HepG2 (cell line): ENCODE results near the gene HSPA1B. TPM values are rescaled to one million over a fixed set of nuclear protein-coding genes. Genes with fewer than 3 reads are reported as not detected.
A peak's percentile ranks its signal among the peaks of the same experiment; 100 is the strongest.

Experiments
- ATAC-seq: fragments of 200-7000 bp; cut with Tn5 transposase; 3 replicates; pipeline ENCODE4 v1.9.1; 2020; ENCODE audit warnings: mild to moderate bottlenecking, moderate library complexity
- BruUV-seq: library from RNA; stranded (reverse); fragments of 400-500 nt; replicated peaks from 2 replicates; lab custom pipeline; 2021; lab: Mats Ljungman, UMichigan
- CTCF ChIA-PET: fragments of 300-600 bp; formaldehyde crosslinking; extraction: SDS; loops from one replicate; lab custom pipeline; 2021; ENCODE audit warnings: low total read pairs, inconsistent platforms, low intra/inter-chr PET ratio; lab: Yijun Ruan, JAX
- POLR2A ChIA-PET: fragments of 350-600 bp; sonication (Branson Sonifier 250); formaldehyde crosslinking; loops from one replicate; lab custom pipeline; 2020; ENCODE audit warnings: antibody characterized with exemption, inconsistent platforms; lab: Yijun Ruan, JAX
- DNase-seq: peaks from one replicate; pipeline ENCODE4 v3.0.0-alpha.2; 2015; ENCODE audit warnings: low spot score
- FAIRE-seq: peaks from 3 replicates; lab custom pipeline; 2011; peaks lifted over from hg19 to GRCh38; lab: Jason Lieb, UNC
- H2AFZ ChIP-seq: one replicate; pipeline ENCODE4 v1.6.1; 2011; ENCODE audit warnings: low read length, inconsistent platforms
- H3K27ac ChIP-seq: fragments of 300-600 bp; 3 replicates; pipeline ENCODE4 v1.8.0; 2011; ENCODE audit warnings: mixed run types, mild to moderate bottlenecking, mixed read lengths, low read length, inconsistent platforms; ENCODE audit not compliant: insufficient read depth; ENCODE audit errors: extremely low read length
- H3K27me3 ChIP-seq, 2 experiments: fragments of 200-600 bp in 1 of 2; 2 replicates in 1 of 2; 3 replicates in 1 of 2; pipeline versions ENCODE4 v1.6.0 to v1.8.0; 2011; ENCODE audit warnings: low read length in 2 of 2, mild to moderate bottlenecking in 2 of 2, moderate library complexity in 2 of 2, inconsistent platforms in 1 of 2; ENCODE audit not compliant: insufficient read depth in 2 of 2, control insufficient read depth in 1 of 2
- H3K36me3 ChIP-seq, 2 experiments: fragments of 200-600 bp in 1 of 2; replicated peaks in 1 of 2; 2 replicates in 1 of 2; 3 replicates in 1 of 2; pipeline versions ENCODE4 v1.5.1 to v1.8.0; 2011; ENCODE audit warnings: low read length in 2 of 2, inconsistent platforms in 1 of 2; ENCODE audit not compliant: insufficient read depth in 2 of 2, control insufficient read depth in 1 of 2
- H3K4me1 ChIP-seq: 2 replicates; pipeline ENCODE4 v1.5.1; 2012; ENCODE audit warnings: low read length, inconsistent platforms; ENCODE audit not compliant: insufficient read depth
- H3K4me2 ChIP-seq: 2 replicates; pipeline ENCODE4 v1.6.0; 2011; ENCODE audit warnings: low read depth, low read length, inconsistent platforms
- H3K4me3 ChIP-seq, 3 experiments: fragments of 200-600 bp in 1 of 3; sonication (generic), shearing (Covaris generic) in 1 of 3; replicated peaks in 1 of 3; 2 replicates each; pipeline ENCODE4 v1.5.1; 2011 to 2016; ENCODE audit warnings: low read length in 3 of 3, inconsistent platforms in 2 of 3, low read depth in 2 of 3, mild to moderate bottlenecking in 2 of 3, control low read depth in 1 of 3, mixed read lengths in 1 of 3; ENCODE audit not compliant: insufficient read depth in 1 of 3
- H3K79me2 ChIP-seq: one replicate; pipeline ENCODE4 v1.6.1; 2011; ENCODE audit warnings: low read length, inconsistent platforms; ENCODE audit not compliant: insufficient read depth
- H3K9ac ChIP-seq: 2 replicates; pipeline ENCODE4 v1.6.0; 2011; ENCODE audit warnings: mild to moderate bottlenecking, low read depth, low read length, inconsistent platforms; ENCODE audit not compliant: insufficient read depth
- H3K9me3 ChIP-seq: 2 replicates; pipeline ENCODE4 v1.5.1; 2012; ENCODE audit warnings: mild to moderate bottlenecking, low read length
- H4K20me1 ChIP-seq: 2 replicates; pipeline ENCODE4 v1.6.0; 2011; ENCODE audit warnings: inconsistent platforms, mild to moderate bottlenecking, low read length, moderate library complexity; ENCODE audit not compliant: insufficient read depth
- ATF6 ChIP-seq: sonication (generic); formaldehyde crosslinking; conservative IDR thresholded peaks from 2 replicates; pipeline ENCODE4 v1.4.0; 2020; ENCODE audit warnings: missing genetic modification reagents
- HMG20B ChIP-seq: conservative IDR thresholded peaks from 2 replicates; pipeline ENCODE4 v1.6.1; 2016; ENCODE audit warnings: missing genetic modification reagents, missing compliant biosample characterization
- HOXA7 ChIP-seq: sonication (generic); formaldehyde crosslinking; IDR thresholded peaks from 2 replicates; pipeline ENCODE4 v1.8.1; 2022; ENCODE audit warnings: mild to moderate bottlenecking, missing genetic modification reagents, moderate library complexity
- KDM3A ChIP-seq: IDR thresholded peaks from 2 replicates; pipeline ENCODE4 v1.6.1; 2018; ENCODE audit warnings: low read depth, missing compliant biosample characterization
- LRRFIP1 ChIP-seq: sonication (generic); formaldehyde crosslinking; conservative IDR thresholded peaks from 2 replicates; pipeline ENCODE4 v1.4.0; 2020; ENCODE audit warnings: missing genetic modification reagents
- MIER3 ChIP-seq: IDR thresholded peaks from 2 replicates; pipeline ENCODE4 v1.6.1; 2016; ENCODE audit warnings: missing compliant biosample characterization, borderline replicate concordance
- NFKBIZ ChIP-seq: IDR thresholded peaks from 2 replicates; pipeline ENCODE4 v1.6.1; 2018; ENCODE audit warnings: missing genetic modification reagents, missing compliant biosample characterization
- PRPF4 ChIP-seq: fragments of 200-400 bp; formaldehyde crosslinking; IDR thresholded peaks from 2 replicates; pipeline ENCODE4 v1.6.1; 2016; ENCODE audit warnings: low read length, low read depth; ENCODE audit not compliant: poor library complexity, severe bottlenecking
- PTBP1 ChIP-seq: fragments of 200-400 bp; formaldehyde crosslinking; IDR thresholded peaks from 2 replicates; pipeline ENCODE4 v1.6.1; 2018; ENCODE audit warnings: low read length, low read depth; ENCODE audit not compliant: poor library complexity, severe bottlenecking
- REL ChIP-seq: sonication (generic); formaldehyde crosslinking; conservative IDR thresholded peaks from 2 replicates; pipeline ENCODE4 v1.8.0; 2022; ENCODE audit warnings: mild to moderate bottlenecking, missing genetic modification reagents, moderate library complexity
- ZFX ChIP-seq: sonication (generic); formaldehyde crosslinking; IDR thresholded peaks from 2 replicates; pipeline ENCODE4 v1.4.0; 2020; ENCODE audit warnings: mild to moderate bottlenecking, low read depth, missing genetic modification reagents, moderate library complexity
- ZGPAT ChIP-seq: IDR thresholded peaks from 2 replicates; pipeline ENCODE4 v1.6.1; 2016; ENCODE audit warnings: mild to moderate bottlenecking
- ZNF552 ChIP-seq: sonication (generic); formaldehyde crosslinking; IDR thresholded peaks from 2 replicates; pipeline ENCODE4 v1.9.0; 2022; ENCODE audit warnings: missing genetic modification reagents, mild to moderate bottlenecking, borderline replicate concordance
- ZNF839 ChIP-seq: sonication (generic); formaldehyde crosslinking; IDR thresholded peaks from 2 replicates; pipeline ENCODE4 v1.4.0; 2020; ENCODE audit warnings: missing genetic modification reagents, mild to moderate bottlenecking, borderline replicate concordance
- WGBS: methylation state at CpG from one replicate; pipeline ENCODE4 v1.1.6; 2017; ENCODE audit warnings: low lambda C conversion rate; 5-methylcytosine and 5-hydroxymethylcytosine counted together
- in situ Hi-C: cut with HindIII; loops from 2 replicates; pipeline ENCODE4 v1.10.0; 2017; ENCODE audit warnings: low pct_unique_long_range_greater_than_20kb; ENCODE audit not compliant: extremely low pct_ligation_motif_present
- intact Hi-C: fragments of 100-400 bp; cut with micrococcal nuclease; formaldehyde crosslinking; loops from one replicate; pipeline ENCODE4 v1.10.0; 2022; ENCODE audit not compliant: unreplicated experiment
- polyA plus RNA-seq, 8 experiments: library from polyadenylated mRNA; depleted of rRNA in 3 of 8; stranded (reverse) in 7 of 8; unstranded in 1 of 8; fragments of >200 nt; fragmentation: Illumina TruSeq in 4 of 8; extraction: Trizol in 4 of 8; gene quantifications; 2 replicates each; pipeline versions ENCODE4 v1.2.1 to v1.2.3, GENCODE V29; 2011 to 2016; ENCODE audit warnings: low read depth in 4 of 8, missing spikeins in 1 of 8, mixed read lengths in 1 of 8; ENCODE audit not compliant: insufficient read depth in 1 of 8
- total RNA-seq, 5 experiments: library from RNA; depleted of rRNA; stranded (reverse); fragments of >200 nt; fragmentation: Illumina TruSeq; extraction: Trizol; gene quantifications; 2 replicates each; pipeline ENCODE4 v1.2.3, GENCODE V29; 2016; ENCODE audit warnings: low read depth in 1 of 5

HSPA1B gene
- total and polyA plus RNA-seq, 2 of the 13 experiments (the other 11 are each of a cell fraction or from before 2014, with no cell fraction given), result 26.0 to 186 TPM

GRCh38 chr6:31834367-31835250 is 7.1 kb downstream of the HSPA1B start:
- FAIRE-seq, result peak; percentile 69
- POLR2A ChIA-PET, result interaction anchor here (0.6 to 15.7 kb wide), 40 partner anchors 9 to 288 kb away, joined by 3 to 264 read pairs (median 5); partner anchors contain the start of genes ABHD16A, APOM, C6orf47 and CFB
- CTCF ChIA-PET, result no interaction called here
- Histone ChIP-seq H3K36me3 (peaks cover 12 to 33% of the 10 kb centered on the region in 2 experiments), H3K4me3 (peak overlapping the region; percentile 75 to 98 (median 93)), H3K27ac (peak overlapping the region; percentile 93), H4K20me1 (peaks cover 40% of the 10 kb centered on the region), H3K9ac (peak overlapping the region; percentile 98), H3K4me2 (peak overlapping the region; percentile 84), H3K4me1 (peaks cover 56% of the 10 kb centered on the region), H3K79me2 (peaks cover 63% of the 10 kb centered on the region), H2AFZ (no peak overlapping the region), H3K9me3 (no peaks in the 10 kb centered on the region), H3K27me3 (peaks cover 0 to 2% of the 10 kb centered on the region in 2 experiments; a peak in 1 of 5 replicates)
- intact Hi-C loops (loop anchor here (1.0 to 10.0 kb wide), 6 partner anchors 28 to 292 kb away; partner anchors contain the start of genes CSNK2B, DDX39B, EHMT2 and LY6G5B), in situ Hi-C loops (loop anchor here (5.0 kb wide), 1 partner anchor 62 kb away; no protein-coding TSS in a partner anchor)
- peak; percentile 85 for ATAC-seq
- peak; percentile 92 for DNase-seq
- BruUV-seq, result no TSS peak
- under 1% methylated on average over 47 of the region's 59 CpGs for WGBS
- no peak; the same call in 1 of the 2 replicates for TF ChIP-seq MIER3 (CRISPR knock-in tag)
- peak; percentile 91 for TF ChIP-seq PTBP1
- 0 out of 2 replicates have a peak, but pooled peaks have one; percentile 80 for TF ChIP-seq ATF6 (CRISPR knock-in tag)
- TF ChIP-seq ZNF552 (CRISPR knock-in tag), result peak; percentile 14; the same call in 1 of the 2 replicates
- TF ChIP-seq ZNF839 (CRISPR knock-in tag), result no peak
- TF ChIP-seq HOXA7, result no peak
- TF ChIP-seq KDM3A (CRISPR knock-in tag), result peak; percentile 81
- peak; percentile 28; the same call in 1 of the 2 replicates for TF ChIP-seq HMG20B (CRISPR knock-in tag)
- TF ChIP-seq ZGPAT (CRISPR knock-in tag), result peak; percentile 83
- no peak for TF ChIP-seq PRPF4
- TF ChIP-seq LRRFIP1 (CRISPR knock-in tag), result 0 out of 2 replicates have a peak, but pooled peaks have one; percentile 39
- TF ChIP-seq NFKBIZ, result 0 out of 2 replicates have a peak, but pooled peaks have one; percentile 65
- peak; percentile 72; the same call in 1 of the 2 replicates for TF ChIP-seq REL (CRISPR knock-in tag)
- TF ChIP-seq ZFX (CRISPR knock-in tag), result peak; percentile 87
